Natural killer cell (primary cell): ENCODE data around the gene OR6B1. TPM values are rescaled to one million over a fixed set of nuclear protein-coding genes. Genes with fewer than 3 reads are reported as not detected.

Experiments
- ATAC-seq, 3 donors: fragments of 150-1000 bp in 2 of 3; fragments of 200-7000 bp in 1 of 3; cut with Tn5 transposase; 1 replicate in 1 of 3; 2 replicates in 2 of 3; pipeline ENCODE4 v1.10.0; 2021; ENCODE audit warnings: mild to moderate bottlenecking in 2 of 3, moderate library complexity in 2 of 3
- DNase-seq, 2 donors: peaks; one replicate each; pipeline versions ENCODE4 v3.0.0 to v3.0.0-alpha.2; 2013 to 2021; ENCODE audit warnings: mixed read lengths in 1 of 2
- H3K27ac ChIP-seq: one replicate; pipeline ENCODE4 v1.5.1; 2013; ENCODE audit warnings: mild to moderate bottlenecking, low read length
- H3K27me3 ChIP-seq: one replicate; pipeline ENCODE4 v1.6.1; 2013; ENCODE audit warnings: low read length; ENCODE audit not compliant: control insufficient read depth, insufficient read depth
- H3K36me3 ChIP-seq: one replicate; pipeline ENCODE4 v1.6.1; 2013; ENCODE audit warnings: low read length; ENCODE audit not compliant: control insufficient read depth, insufficient read depth
- H3K4me1 ChIP-seq: one replicate; pipeline ENCODE4 v1.6.1; 2013; ENCODE audit warnings: low read length; ENCODE audit not compliant: control insufficient read depth, insufficient read depth
- H3K4me3 ChIP-seq: one replicate; pipeline ENCODE4 v1.5.1; 2013; ENCODE audit warnings: low read length
- H3K9me3 ChIP-seq: one replicate; pipeline ENCODE4 v1.6.1; 2013; ENCODE audit warnings: low read length; ENCODE audit not compliant: control insufficient read depth, insufficient read depth
- H3K27ac Mint-ChIP-seq, 2 donors: one replicate each; pipeline ENCODE4 v1.8.0; 2022; ENCODE audit warnings: mild to moderate bottlenecking in 2 of 2, mixed read lengths in 2 of 2, moderate library complexity in 1 of 2
- H3K27me3 Mint-ChIP-seq, 2 donors: one replicate each; pipeline ENCODE4 v1.8.0; 2022; ENCODE audit warnings: low read depth in 2 of 2, mixed read lengths in 2 of 2
- H3K36me3 Mint-ChIP-seq: one replicate; pipeline ENCODE4 v1.8.0; 2022; ENCODE audit warnings: mixed read lengths
- H3K4me1 Mint-ChIP-seq, 2 donors: one replicate each; pipeline ENCODE4 v1.8.0; 2022; ENCODE audit warnings: mixed read lengths in 2 of 2
- H3K4me3 Mint-ChIP-seq: one replicate; pipeline ENCODE4 v1.8.0; 2022; ENCODE audit warnings: mild to moderate bottlenecking, moderate library complexity, mixed read lengths
- H3K9me3 Mint-ChIP-seq, 2 donors: one replicate each; pipeline ENCODE4 v1.8.0; 2022; ENCODE audit warnings: mixed read lengths in 2 of 2
- WGBS: methylation state at CpG from one replicate; pipeline ENCODE4 v1.1.7; 2013; ENCODE audit warnings: missing lambda C conversion rate; ENCODE audit not compliant: insufficient coverage; 5-methylcytosine and 5-hydroxymethylcytosine counted together
- intact Hi-C: fragments of 100-400 bp; cut with micrococcal nuclease; formaldehyde crosslinking; loops from one replicate; pipeline ENCODE4 v1.14.2; 2022
- total RNA-seq, 4 donors: library from RNA; stranded (reverse); fragments of 120-200 nt in 1 of 4; gene quantifications; one replicate each; pipeline versions ENCODE4 v1.2.3 to v1.2.4, GENCODE V29; 2013 to 2022
- TF ChIP-seq, protein P1 (sequence below): fragments of 200-600 bp; IDR thresholded peaks from one replicate; pipeline ENCODE4 v1.8.0; 2022; ENCODE audit warnings: antibody characterized with exemption

The OR6B1 gene
- total RNA-seq, 3 donors from 2014 or later (not counting 1 experiment from before 2014, with no cell fraction given) = not detected

DNA sequence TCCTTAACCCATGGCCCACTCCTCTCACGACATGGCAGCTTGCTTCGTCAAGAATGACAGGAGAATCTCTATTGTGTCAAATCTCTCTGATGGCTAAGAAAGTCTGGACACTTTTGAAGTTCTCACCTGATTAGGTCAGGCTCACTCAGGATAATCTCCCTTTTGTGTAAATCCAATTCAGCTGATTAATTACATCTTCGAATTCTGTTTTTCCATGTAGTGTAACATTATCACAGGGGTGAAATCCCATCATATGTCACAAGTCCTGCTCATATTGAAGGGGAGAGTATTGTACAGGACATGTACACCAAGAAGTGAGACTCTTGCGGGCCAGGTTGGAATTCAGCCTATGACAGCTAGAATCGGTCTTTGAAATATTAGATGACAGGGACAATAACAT, 16.2 kb upstream of the OR6B1 start:
- no peaks in the 10 kb centered on the region for H3K36me3 ChIP-seq
- no peaks in the 10 kb centered on the region for H3K9me3 ChIP-seq
- Mint-ChIP-seq H3K27ac (no peak overlapping the region), H3K4me3 (no peak overlapping the region), H3K27me3 (no peaks in the 10 kb centered on the region), H3K9me3 (no peaks in the 10 kb centered on the region), H3K36me3 (no peaks in the 10 kb centered on the region), H3K4me1 (peaks cover 6 to 7% of the 10 kb centered on the region in 2 donors)
- H3K4me1 ChIP-seq = no peaks in the 10 kb centered on the region
- intact Hi-C loops = no loop called here
- no peak for ATAC-seq
- DNase-seq = no peak
- 98% methylated on average over 4 of the region's 5 CpGs for WGBS
- TF ChIP-seq, protein P1, sequence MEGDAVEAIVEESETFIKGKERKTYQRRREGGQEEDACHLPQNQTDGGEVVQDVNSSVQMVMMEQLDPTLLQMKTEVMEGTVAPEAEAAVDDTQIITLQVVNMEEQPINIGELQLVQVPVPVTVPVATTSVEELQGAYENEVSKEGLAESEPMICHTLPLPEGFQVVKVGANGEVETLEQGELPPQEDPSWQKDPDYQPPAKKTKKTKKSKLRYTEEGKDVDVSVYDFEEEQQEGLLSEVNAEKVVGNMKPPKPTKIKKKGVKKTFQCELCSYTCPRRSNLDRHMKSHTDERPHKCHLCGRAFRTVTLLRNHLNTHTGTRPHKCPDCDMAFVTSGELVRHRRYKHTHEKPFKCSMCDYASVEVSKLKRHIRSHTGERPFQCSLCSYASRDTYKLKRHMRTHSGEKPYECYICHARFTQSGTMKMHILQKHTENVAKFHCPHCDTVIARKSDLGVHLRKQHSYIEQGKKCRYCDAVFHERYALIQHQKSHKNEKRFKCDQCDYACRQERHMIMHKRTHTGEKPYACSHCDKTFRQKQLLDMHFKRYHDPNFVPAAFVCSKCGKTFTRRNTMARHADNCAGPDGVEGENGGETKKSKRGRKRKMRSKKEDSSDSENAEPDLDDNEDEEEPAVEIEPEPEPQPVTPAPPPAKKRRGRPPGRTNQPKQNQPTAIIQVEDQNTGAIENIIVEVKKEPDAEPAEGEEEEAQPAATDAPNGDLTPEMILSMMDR = no peak
- H3K27me3 ChIP-seq = no peaks in the 10 kb centered on the region
- no peak overlapping the region for H3K4me3 ChIP-seq
- no peak overlapping the region for H3K27ac ChIP-seq

- peaks cover 6 to 7% of the 10 kb centered on the region in 2 donors for H3K4me1 Mint-ChIP-seq
- H3K27me3 Mint-ChIP-seq = peaks cover 0 to 3% of the 10 kb centered on the region in 2 donors
- Histone ChIP-seq H3K27ac (no peak overlapping the region), H3K36me3 (no peaks in the 10 kb centered on the region), H3K27me3 (no peaks in the 10 kb centered on the region), H3K9me3 (peaks cover 3% of the 10 kb centered on the region), H3K4me3 (no peak overlapping the region), H3K4me1 (no peaks in the 10 kb centered on the region)
- peak overlapping the region; percentile 63 to 64 for H3K27ac Mint-ChIP-seq
- TF ChIP-seq, protein P1 = no peak
- H3K9me3 Mint-ChIP-seq = peaks cover 0 to 2% of the 10 kb centered on the region in 2 donors
- DNase-seq (no peak), ATAC-seq (peak in 1 of 3 donors; percentile 35)
- intact Hi-C loops = no loop called here
- no peaks in the 10 kb centered on the region for H3K36me3 Mint-ChIP-seq
- peak overlapping the region; percentile 14 for H3K4me3 Mint-ChIP-seq
Observed at GRCh38 chr7:143987513-143987912, 12.6 kb upstream of the OR6B1 start.

GRCh38 chr7:143988976-143989745, 11.0 kb upstream of the OR6B1 start:
- Mint-ChIP-seq H3K27me3 (peaks cover 0 to 3% of the 10 kb centered on the region in 2 donors), H3K4me3 (no peak overlapping the region), H3K4me1 (peaks cover 6 to 7% of the 10 kb centered on the region in 2 donors), H3K9me3 (peaks cover 0 to 2% of the 10 kb centered on the region in 2 donors), H3K27ac (no peak overlapping the region), H3K36me3 (no peaks in the 10 kb centered on the region)
- Histone ChIP-seq H3K27me3 (no peaks in the 10 kb centered on the region), H3K4me3 (no peak overlapping the region), H3K4me1 (no peaks in the 10 kb centered on the region), H3K27ac (no peak overlapping the region), H3K9me3 (peaks cover 3% of the 10 kb centered on the region), H3K36me3 (no peaks in the 10 kb centered on the region)
- WGBS = 91% methylated on average over 5 of the region's 5 CpGs
- TF ChIP-seq, protein P1 = no peak
- ATAC-seq = no peak
- intact Hi-C loops = no loop called here
- no peak for DNase-seq

- TF ChIP-seq, protein P1 = no peak
- no peak overlapping the region for H3K27ac Mint-ChIP-seq
- no peak overlapping the region for H3K4me3 Mint-ChIP-seq
- DNase-seq (no peak), ATAC-seq (no peak)
- no peaks in the 10 kb centered on the region for H3K36me3 Mint-ChIP-seq
- H3K4me3 ChIP-seq = no peak overlapping the region
- H3K9me3 ChIP-seq = peaks cover 3% of the 10 kb centered on the region
- no peak overlapping the region for H3K27ac ChIP-seq
- H3K27me3 Mint-ChIP-seq = peaks cover 3 to 7% of the 10 kb centered on the region in 2 donors
- intact Hi-C loops = no loop called here
- H3K27me3 ChIP-seq = no peaks in the 10 kb centered on the region
- H3K4me1 ChIP-seq = no peaks in the 10 kb centered on the region
- no peaks in the 10 kb centered on the region for H3K36me3 ChIP-seq
- H3K9me3 Mint-ChIP-seq = peaks cover 0 to 2% of the 10 kb centered on the region in 2 donors
- peaks cover 1 to 2% of the 10 kb centered on the region in 2 donors for H3K4me1 Mint-ChIP-seq
Observed at GRCh38 chr7:143992670-143993069, 7.5 kb upstream of the OR6B1 start.
